KOPT-K1 (cell line): ENCODE data around the gene EDA.

Experiments
- H3K27ac ChIP-seq: fragments of 200-600 bp; sonication (generic); 2 replicates; pipeline ENCODE4 v1.5.1; 2016; ENCODE audit warnings: antibody characterized with exemption, mild to moderate bottlenecking, low read depth, low read length; ENCODE audit not compliant: poor library complexity, severe bottlenecking
- H3K36me3 ChIP-seq: fragments of 200-600 bp; sonication (generic); 2 replicates; pipeline ENCODE4 v1.5.1; 2017; ENCODE audit warnings: antibody characterized with exemption, mild to moderate bottlenecking, low read length, moderate library complexity; ENCODE audit not compliant: insufficient read depth
- H3K9me3 ChIP-seq: fragments of 200-600 bp; sonication (generic); 2 replicates; pipeline ENCODE4 v1.5.1; 2017; ENCODE audit warnings: antibody characterized with exemption, low read length, mild to moderate bottlenecking; ENCODE audit not compliant: insufficient read depth, poor library complexity, severe bottlenecking

EDA gene

GRCh38 chrX:69664693-69665092, 48.8 kb downstream of the EDA start:
- H3K36me3 ChIP-seq, result no peaks in the 10 kb centered on the region
- no peaks in the 10 kb centered on the region for H3K9me3 ChIP-seq
- no peak overlapping the region for H3K27ac ChIP-seq

- Histone ChIP-seq H3K9me3 (no peaks in the 10 kb centered on the region), H3K27ac (no peak overlapping the region), H3K36me3 (no peaks in the 10 kb centered on the region)
These were observed 54.2 kb downstream of the EDA start for GRCh38 chrX:69670001-69670555.

DNA sequence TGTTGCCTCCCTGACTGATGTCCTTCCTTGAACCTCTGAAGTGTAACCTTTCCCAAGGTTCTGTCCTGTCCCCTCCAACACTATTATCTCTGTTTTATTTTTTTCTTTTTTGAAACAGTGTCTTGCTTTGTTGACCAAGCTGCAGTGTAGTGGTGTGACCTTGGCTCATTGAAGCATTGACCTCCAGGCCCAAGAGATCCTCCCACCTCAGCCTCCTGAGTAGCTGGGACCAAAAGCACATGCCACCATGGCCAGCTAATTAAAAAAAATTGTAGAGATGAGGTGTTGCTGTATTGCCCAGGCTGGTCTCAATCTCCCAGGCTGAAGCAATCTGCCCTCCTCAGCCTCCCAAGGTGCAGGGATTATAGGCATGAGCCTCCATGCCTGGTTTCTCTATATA, 59.0 kb downstream of the EDA start:
- Histone ChIP-seq H3K36me3 (no peaks in the 10 kb centered on the region), H3K27ac (no peak overlapping the region), H3K9me3 (no peaks in the 10 kb centered on the region)

- no peak overlapping the region for H3K27ac ChIP-seq
- no peaks in the 10 kb centered on the region for H3K9me3 ChIP-seq
- H3K36me3 ChIP-seq, result no peaks in the 10 kb centered on the region
These were observed 89.9 kb downstream of the EDA start for GRCh38 chrX:69705818-69706217.

DNA sequence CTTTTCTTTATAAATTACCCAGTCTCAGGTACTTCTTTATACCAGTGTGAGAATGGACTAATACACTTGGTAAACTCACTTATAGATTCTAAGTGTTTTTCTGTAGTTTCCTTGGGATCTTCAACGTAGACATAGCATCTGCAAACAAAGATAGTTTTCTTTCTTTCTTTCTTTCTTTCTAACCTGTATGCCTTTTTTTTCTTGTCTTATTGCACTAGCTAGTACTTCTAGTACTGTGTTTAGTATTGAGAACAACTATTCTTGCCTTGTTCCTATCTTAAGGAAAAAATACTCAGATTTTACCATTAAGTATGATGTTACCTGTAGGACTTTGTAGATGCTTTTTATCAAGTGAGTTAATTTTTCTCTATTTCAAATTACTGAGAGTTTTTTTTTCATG, 102.2 kb downstream of the EDA start:
- Histone ChIP-seq H3K27ac (no peak overlapping the region), H3K36me3 (no peaks in the 10 kb centered on the region), H3K9me3 (peaks cover 8% of the 10 kb centered on the region)

DNA sequence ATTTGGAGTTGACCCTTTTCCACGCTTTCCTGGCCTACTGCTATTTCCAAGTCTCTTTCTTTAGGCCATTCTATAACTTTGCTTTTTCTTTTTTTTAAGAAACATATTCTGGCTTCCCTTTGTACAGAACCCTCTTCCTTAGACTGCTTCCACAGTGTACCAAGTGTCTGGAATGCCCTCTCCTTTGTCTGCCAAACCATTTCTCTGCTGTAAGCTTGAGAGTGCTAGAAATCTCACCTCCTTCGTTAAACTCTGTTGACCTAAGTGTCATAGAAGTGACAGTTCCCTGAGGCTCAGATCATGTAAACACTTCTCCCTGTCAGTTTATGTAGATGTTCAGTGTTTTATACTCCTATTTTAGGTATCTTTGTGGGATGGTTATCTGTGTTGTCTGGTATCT, 108.4 kb downstream of the EDA start:
- no peaks in the 10 kb centered on the region for H3K36me3 ChIP-seq
- H3K27ac ChIP-seq, result no peak overlapping the region
- H3K9me3 ChIP-seq, result no peaks in the 10 kb centered on the region

GRCh38 chrX:69740317-69740716, 124.4 kb downstream of the EDA start:
- Histone ChIP-seq H3K9me3 (no peaks in the 10 kb centered on the region), H3K36me3 (no peaks in the 10 kb centered on the region), H3K27ac (no peak overlapping the region)

DNA sequence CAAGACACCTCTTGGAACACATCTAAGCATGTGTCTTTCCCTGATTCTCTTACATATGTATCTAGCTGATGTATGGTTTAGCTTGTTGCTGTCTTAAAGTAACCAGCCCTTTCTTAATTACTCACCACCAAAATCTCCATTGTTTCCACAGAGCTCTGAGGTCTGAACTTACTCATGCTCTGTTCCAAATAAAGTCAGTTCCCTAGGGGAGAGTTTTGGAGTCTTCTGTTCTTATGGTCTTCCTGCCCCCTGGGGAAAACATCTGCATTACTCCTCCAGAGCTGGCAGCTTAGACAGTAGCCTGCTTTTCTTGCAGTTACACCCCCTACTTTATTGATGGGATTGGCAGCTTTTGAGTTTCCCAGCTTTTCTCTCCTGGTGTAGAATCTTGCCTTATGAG, 125.8 kb downstream of the EDA start:
- no peak overlapping the region for H3K27ac ChIP-seq
- H3K36me3 ChIP-seq, result no peaks in the 10 kb centered on the region
- H3K9me3 ChIP-seq, result no peaks in the 10 kb centered on the region

- H3K36me3 ChIP-seq, result no peaks in the 10 kb centered on the region
- no peaks in the 10 kb centered on the region for H3K9me3 ChIP-seq
- no peak overlapping the region for H3K27ac ChIP-seq
These were observed 130.1 kb downstream of the EDA start for GRCh38 chrX:69746051-69746450.

DNA sequence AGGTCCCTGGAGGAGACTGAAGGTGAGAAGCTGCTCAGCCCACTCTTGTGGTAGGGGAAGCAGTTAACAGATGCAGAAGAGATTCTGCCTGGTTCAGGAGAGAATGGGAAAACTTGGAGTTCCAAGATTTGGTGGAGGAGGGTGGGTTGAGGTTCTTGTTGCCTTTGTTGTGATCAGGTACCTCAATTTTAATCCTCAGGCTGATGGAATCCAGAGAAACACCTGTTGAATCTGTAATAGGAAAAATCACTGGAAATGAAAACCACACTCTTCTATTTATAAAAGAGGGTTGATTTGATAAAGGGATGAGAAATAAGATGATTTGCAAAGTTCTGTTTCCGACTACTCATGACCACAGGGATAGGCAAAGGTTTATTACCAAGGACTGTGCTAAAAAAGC, 132.1 kb downstream of the EDA start:
- H3K36me3 ChIP-seq, result no peaks in the 10 kb centered on the region
- H3K9me3 ChIP-seq, result no peaks in the 10 kb centered on the region
- H3K27ac ChIP-seq, result no peak overlapping the region

GRCh38 chrX:69759921-69760625, 144.2 kb downstream of the EDA start:
- Histone ChIP-seq H3K9me3 (no peaks in the 10 kb centered on the region), H3K27ac (no peak overlapping the region), H3K36me3 (no peaks in the 10 kb centered on the region)

DNA sequence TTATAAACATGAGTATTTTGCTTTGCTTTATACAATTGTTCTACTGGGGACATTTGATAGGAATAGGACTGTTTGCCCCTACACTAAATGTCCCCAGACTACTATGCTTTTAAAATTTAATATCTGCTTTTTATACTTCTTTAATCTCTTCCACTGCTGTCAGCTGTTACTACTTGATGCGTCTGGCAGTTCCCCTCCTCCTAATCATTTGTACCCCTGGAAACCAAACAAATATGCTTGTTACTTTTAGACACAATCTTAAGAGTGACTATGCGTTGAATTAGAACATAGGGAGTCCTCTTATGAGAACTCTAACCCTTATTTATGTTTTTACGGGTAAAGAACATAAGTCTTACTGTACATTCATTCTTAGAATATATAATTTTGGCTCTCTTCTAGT, 145.7 kb downstream of the EDA start:
- Histone ChIP-seq H3K27ac (no peak overlapping the region), H3K36me3 (no peaks in the 10 kb centered on the region), H3K9me3 (no peaks in the 10 kb centered on the region)

DNA sequence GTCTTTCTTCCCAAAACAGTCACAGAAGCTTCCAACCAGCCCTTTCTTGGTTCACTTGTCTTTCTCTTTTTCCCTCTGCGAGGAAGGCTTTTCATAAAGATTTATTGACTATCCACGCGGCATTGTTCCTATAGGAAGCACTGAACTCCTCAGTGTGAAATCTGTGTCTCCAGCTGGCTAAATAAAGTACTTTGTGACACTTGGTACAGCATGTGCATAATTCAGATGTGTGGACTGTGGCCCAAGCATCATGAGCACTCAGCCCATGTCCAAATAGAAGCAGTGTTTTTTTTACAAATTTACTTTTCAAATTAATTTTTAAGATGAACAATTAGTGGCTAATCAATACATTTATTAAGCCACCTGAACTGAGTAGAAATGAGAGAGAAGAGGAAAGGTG, 146.4 kb downstream of the EDA start:
- no peaks in the 10 kb centered on the region for H3K9me3 ChIP-seq
- no peak overlapping the region for H3K27ac ChIP-seq
- H3K36me3 ChIP-seq, result no peaks in the 10 kb centered on the region

GRCh38 chrX:69793260-69793935, 177.5 kb downstream of the EDA start:
- no peaks in the 10 kb centered on the region for H3K9me3 ChIP-seq
- no peaks in the 10 kb centered on the region for H3K36me3 ChIP-seq
- H3K27ac ChIP-seq, result no peak overlapping the region

DNA sequence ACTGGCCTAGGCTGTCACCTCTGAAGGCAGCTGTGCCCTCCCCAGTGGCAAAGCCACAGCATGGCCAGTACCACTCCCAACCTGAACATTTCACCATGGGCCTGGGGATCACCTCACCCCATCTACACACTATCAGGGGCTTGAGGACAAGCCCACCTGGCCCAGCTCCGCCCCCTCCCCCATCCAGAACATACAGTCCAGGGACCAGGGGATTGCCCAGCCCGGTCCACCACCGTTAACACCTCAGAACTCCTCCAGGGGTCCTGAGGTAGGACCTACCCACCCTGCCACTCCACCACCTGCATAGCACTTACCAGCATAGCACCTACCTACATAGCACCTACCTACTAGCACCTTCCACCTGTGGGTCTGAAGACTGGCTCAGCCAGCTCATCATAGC, 179.8 kb downstream of the EDA start:
- no peaks in the 10 kb centered on the region for H3K9me3 ChIP-seq
- no peaks in the 10 kb centered on the region for H3K36me3 ChIP-seq
- no peak overlapping the region for H3K27ac ChIP-seq

DNA sequence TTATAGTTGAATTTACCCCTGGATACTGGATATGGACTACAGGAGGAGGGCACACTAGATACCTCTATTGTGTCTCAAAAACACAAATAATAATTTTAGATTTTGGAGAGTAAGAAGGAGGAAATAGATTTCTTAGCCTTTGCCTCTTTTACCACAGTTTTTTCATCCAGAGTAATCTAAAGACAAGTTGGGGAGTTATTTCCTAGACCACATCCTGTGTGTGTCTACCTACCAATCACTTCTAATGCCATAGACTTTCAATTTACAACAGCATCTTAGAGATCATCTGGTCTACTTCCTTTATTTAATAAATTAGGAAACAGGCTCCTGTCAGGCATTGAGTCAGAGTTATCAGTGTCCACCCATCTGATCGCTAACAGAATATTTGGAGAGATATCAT, 191.5 kb downstream of the EDA start:
- H3K9me3 ChIP-seq, result no peaks in the 10 kb centered on the region
- H3K36me3 ChIP-seq, result no peaks in the 10 kb centered on the region
- no peak overlapping the region for H3K27ac ChIP-seq
